Vagina (tissue), 2 donors: ENCODE data around the gene DYSF. TPM values are rescaled to one million over a fixed set of nuclear protein-coding genes. Genes with fewer than 3 reads are reported as not detected.

Experiments
- DNase-seq, 2 donors: peaks; one replicate each; pipeline ENCODE4 v3.0.0-alpha.2; 2017; ENCODE audit errors: extremely low spot score in 2 of 2
- H3K27ac ChIP-seq: fragments of 200-600 bp; sonication (generic); one replicate; pipeline ENCODE4 v1.5.1; 2019
- H3K27me3 ChIP-seq: fragments of 200-600 bp; sonication (generic); one replicate; pipeline ENCODE4 v1.5.1; 2019
- H3K36me3 ChIP-seq, 2 donors: fragments of 200-600 bp; sonication (generic); one replicate each; pipeline ENCODE4 v1.5.1; 2017 to 2019
- H3K4me1 ChIP-seq: fragments of 200-600 bp; sonication (generic); one replicate; pipeline ENCODE4 v1.5.1; 2019
- H3K4me3 ChIP-seq, 2 donors: fragments of 200-600 bp; sonication (generic); 1 replicate in 1 of 2; 2 replicates in 1 of 2; pipeline ENCODE4 v1.5.1; 2016 to 2019
- H3K9me3 ChIP-seq: fragments of 200-600 bp; sonication (generic); one replicate; pipeline ENCODE4 v1.5.1; 2019
- POLR2A ChIP-seq, 2 donors: fragments of 450-650 bp; IDR thresholded peaks; one replicate each; pipeline ENCODE4 v1.6.1; 2017; ENCODE audit warnings: antibody characterized with exemption in 2 of 2, mild to moderate bottlenecking in 2 of 2, moderate library complexity in 2 of 2
- POLR2AphosphoS5 ChIP-seq, 2 donors: sonication (generic); formaldehyde crosslinking; IDR thresholded peaks; one replicate each; pipeline ENCODE4 v1.9.0; 2017; ENCODE audit warnings: antibody characterized with exemption in 2 of 2, mild to moderate bottlenecking in 2 of 2, low read depth in 1 of 2; ENCODE audit not compliant: insufficient read depth in 1 of 2
- intact Hi-C: fragments of 100-400 bp; cut with DNase I; formaldehyde crosslinking; loops from one replicate; pipeline ENCODE4 v1.15.1; 2023
- total RNA-seq: library from RNA; depleted of rRNA; stranded (reverse); fragments of >200 nt; gene quantifications from one replicate; pipeline ENCODE4 v1.2.3, GENCODE V29; 2016
- TF ChIP-seq, protein P1 (sequence below), 3 experiments: fragments of 450-650 bp in 2 of 3; fragments of 200-600 bp in 1 of 3; sonication (generic) in 1 of 3; IDR thresholded peaks; one replicate each; pipeline ENCODE4 v1.5.1; 2017 to 2019; ENCODE audit warnings: antibody characterized with exemption in 3 of 3, mild to moderate bottlenecking in 2 of 3, moderate library complexity in 2 of 3

The DYSF gene
- total RNA-seq, 1 donor from 2014 or later = 10.1 TPM

DNA sequence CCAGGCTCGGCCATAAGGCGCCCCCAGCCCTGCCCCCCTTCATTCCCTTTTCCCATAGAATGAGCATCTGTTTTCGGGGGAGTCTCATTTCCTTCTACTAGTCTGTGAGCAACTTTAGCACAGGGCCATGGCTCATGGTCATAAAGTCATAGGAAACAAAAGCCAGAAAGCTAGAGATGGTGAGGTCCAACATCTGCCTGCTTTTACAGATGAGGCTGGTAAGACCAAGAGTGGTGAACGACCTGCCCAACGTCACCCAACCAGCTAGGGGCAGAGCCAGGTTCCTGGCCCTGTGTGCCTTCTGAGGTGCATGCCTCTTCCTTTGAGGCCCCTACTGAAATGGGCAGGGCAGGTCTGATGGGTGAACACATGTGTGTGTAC is 212.7 kb downstream of the DYSF start:
- intact Hi-C loops = no loop called here
- no peaks in the 10 kb centered on the region for H3K36me3 ChIP-seq

DNA sequence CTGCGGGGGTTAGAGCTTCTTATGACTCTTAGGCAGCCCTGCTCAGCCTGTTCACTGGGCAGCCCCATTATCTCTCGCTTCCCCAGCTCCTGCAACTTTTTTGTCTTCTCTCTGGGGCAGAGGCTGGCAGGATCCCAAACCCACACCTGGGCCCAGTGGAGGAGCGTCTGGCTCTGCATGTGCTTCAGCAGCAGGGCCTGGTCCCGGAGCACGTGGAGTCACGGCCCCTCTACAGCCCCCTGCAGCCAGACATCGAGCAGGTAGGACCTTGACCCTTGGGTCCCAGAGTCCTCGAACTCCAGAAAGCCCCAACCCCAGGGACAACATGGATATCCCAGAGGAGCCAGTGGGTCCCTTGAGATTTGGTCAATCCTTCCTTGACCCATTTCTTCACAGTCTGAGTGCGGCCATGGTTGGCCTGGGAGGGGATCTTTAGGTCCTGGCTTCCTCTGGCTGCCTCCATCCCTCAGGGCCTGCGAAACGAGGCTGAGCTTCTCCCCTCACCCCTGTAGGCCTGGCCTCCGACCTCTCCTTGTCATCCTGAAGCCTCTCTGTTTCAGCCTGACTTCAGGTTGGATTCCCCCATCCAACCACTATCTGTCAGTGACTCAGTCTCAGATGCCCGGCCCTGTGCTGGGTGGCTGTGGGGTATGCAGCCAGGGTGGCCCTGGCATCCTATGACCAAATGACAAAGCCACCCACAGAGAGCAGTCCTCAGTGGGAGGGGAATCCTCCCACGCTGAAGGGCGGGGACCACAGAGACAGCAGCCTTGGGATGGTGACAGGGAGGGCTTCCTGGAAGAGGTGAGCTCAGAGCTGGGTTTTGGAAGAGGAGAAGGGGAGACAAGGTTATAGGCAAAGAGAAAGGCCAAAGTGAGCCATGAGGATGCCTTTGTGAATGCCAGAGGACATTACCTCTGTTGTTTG is 214.2 kb downstream of the DYSF start:
- no peaks in the 10 kb centered on the region for H3K4me1 ChIP-seq
- TF ChIP-seq, protein P1, sequence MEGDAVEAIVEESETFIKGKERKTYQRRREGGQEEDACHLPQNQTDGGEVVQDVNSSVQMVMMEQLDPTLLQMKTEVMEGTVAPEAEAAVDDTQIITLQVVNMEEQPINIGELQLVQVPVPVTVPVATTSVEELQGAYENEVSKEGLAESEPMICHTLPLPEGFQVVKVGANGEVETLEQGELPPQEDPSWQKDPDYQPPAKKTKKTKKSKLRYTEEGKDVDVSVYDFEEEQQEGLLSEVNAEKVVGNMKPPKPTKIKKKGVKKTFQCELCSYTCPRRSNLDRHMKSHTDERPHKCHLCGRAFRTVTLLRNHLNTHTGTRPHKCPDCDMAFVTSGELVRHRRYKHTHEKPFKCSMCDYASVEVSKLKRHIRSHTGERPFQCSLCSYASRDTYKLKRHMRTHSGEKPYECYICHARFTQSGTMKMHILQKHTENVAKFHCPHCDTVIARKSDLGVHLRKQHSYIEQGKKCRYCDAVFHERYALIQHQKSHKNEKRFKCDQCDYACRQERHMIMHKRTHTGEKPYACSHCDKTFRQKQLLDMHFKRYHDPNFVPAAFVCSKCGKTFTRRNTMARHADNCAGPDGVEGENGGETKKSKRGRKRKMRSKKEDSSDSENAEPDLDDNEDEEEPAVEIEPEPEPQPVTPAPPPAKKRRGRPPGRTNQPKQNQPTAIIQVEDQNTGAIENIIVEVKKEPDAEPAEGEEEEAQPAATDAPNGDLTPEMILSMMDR (IDR thresholded peaks at IDR 0.05) = no peak
- TF ChIP-seq POLR2A (IDR thresholded peaks at IDR 0.05) = no peak
- TF ChIP-seq POLR2AphosphoS5 (IDR thresholded peaks at IDR 0.05; ENCODE audit: insufficient read depth in 1 of 2, low read depth in 1 of 2) = no peak
- H3K36me3 ChIP-seq = no peaks in the 10 kb centered on the region
- DNase-seq = no peak
- no peak overlapping the region for H3K4me3 ChIP-seq
- intact Hi-C loops = no loop called here
- H3K27me3 ChIP-seq = no peaks in the 10 kb centered on the region
- H3K27ac ChIP-seq = no peak overlapping the region
- no peaks in the 10 kb centered on the region for H3K9me3 ChIP-seq

More for the DNA sequence above, 212.7 kb downstream of the DYSF start:
- Histone ChIP-seq H3K9me3 (no peaks in the 10 kb centered on the region), H3K27me3 (no peaks in the 10 kb centered on the region), H3K4me1 (no peaks in the 10 kb centered on the region), H3K4me3 (no peak overlapping the region), H3K27ac (no peak overlapping the region)
- no peak for TF ChIP-seq POLR2A (IDR thresholded peaks at IDR 0.05)
- TF ChIP-seq POLR2AphosphoS5 (IDR thresholded peaks at IDR 0.05; ENCODE audit: insufficient read depth in 1 of 2, low read depth in 1 of 2) = no peak
- TF ChIP-seq, protein P1 (IDR thresholded peaks at IDR 0.05) = no peak
- DNase-seq = peak in 1 of 2 donors; percentile 64

DNA sequence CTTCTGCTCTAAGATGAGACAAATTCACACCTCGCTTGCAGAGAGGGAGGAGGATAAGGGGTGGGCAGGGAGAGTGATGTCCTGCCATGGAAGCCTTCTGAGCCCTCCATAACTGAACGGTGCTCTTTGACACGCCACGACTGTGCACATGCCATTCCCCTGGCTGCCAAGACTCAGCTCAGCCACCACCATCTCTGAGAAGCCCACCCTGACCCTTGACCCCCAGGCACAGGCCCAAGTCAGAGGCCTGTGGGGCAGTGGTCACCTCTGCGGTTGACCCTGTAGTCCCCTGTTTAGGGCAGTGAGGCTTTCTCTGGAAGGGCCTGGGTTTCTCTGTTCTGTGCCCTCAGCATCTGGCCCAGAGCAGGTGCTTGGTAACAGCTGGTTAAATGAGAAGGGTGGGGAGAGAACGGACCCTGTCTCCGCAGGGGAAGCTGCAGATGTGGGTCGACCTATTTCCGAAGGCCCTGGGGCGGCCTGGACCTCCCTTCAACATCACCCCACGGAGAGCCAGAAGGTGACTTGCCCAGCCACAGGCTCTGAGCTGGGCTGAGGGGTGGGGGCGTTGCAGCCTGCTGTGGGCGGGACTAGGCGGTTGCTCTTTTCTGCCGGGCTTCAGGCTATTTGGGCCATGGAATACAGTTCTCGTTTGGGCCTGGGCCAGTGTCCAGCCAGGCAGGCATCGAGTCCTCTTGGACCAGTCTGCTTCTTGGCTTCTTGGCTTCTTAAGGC is 215.1 kb downstream of the DYSF start:
- Histone ChIP-seq H3K9me3 (no peaks in the 10 kb centered on the region), H3K27me3 (no peaks in the 10 kb centered on the region), H3K36me3 (no peaks in the 10 kb centered on the region), H3K4me1 (no peaks in the 10 kb centered on the region), H3K27ac (no peak overlapping the region), H3K4me3 (no peak overlapping the region)
- intact Hi-C loops = no loop called here
- DNase-seq = peak; percentile 69 to 93
- TF ChIP-seq POLR2AphosphoS5 (IDR thresholded peaks at IDR 0.05; ENCODE audit: insufficient read depth in 1 of 2, low read depth in 1 of 2) = no peak
- TF ChIP-seq, protein P1 (IDR thresholded peaks at IDR 0.05) = no peak
- TF ChIP-seq POLR2A (IDR thresholded peaks at IDR 0.05) = no peak

DNA sequence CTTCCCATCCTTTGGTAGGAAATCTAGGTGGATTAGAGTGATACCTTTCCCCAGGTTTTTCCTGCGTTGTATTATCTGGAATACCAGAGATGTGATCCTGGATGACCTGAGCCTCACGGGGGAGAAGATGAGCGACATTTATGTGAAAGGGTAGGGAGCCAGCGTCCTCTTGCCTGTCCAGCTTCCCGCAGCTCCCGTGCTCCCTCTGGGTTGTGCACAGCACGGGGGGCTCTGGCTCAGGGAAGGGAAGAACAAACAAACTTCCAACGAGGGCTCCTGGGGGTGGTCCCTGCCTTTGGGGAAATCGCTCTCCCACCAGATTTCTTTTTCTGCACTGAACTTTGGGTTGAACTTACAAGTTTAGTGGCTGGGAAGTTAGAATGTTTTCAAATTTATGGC is 215.7 kb downstream of the DYSF start:
- TF ChIP-seq POLR2A (IDR thresholded peaks at IDR 0.05) (no peak), POLR2AphosphoS5 (IDR thresholded peaks at IDR 0.05; ENCODE audit: insufficient read depth in 1 of 2, low read depth in 1 of 2) (no peak)
- TF ChIP-seq, protein P1 (IDR thresholded peaks at IDR 0.05) = no peak
- DNase-seq = peak in 1 of 2 donors; percentile 77
- H3K36me3 ChIP-seq = no peaks in the 10 kb centered on the region
- H3K9me3 ChIP-seq = no peaks in the 10 kb centered on the region
- intact Hi-C loops = no loop called here
- H3K27ac ChIP-seq = no peak overlapping the region
- H3K27me3 ChIP-seq = no peaks in the 10 kb centered on the region
- no peaks in the 10 kb centered on the region for H3K4me1 ChIP-seq
- no peak overlapping the region for H3K4me3 ChIP-seq
